HEK293 (cell line): Measurements from ENCODE around the gene OGFOD1.

Experiments used
- AEBP2 ChIP-seq: fragments of 450-650 bp; formaldehyde crosslinking; IDR thresholded peaks from 2 replicates; pipeline ENCODE4 v1.5.1; 2016; ENCODE audit warnings: missing biosample characterization, missing genetic modification characterization, borderline replicate concordance
- CTCF ChIP-seq: fragments of 450-650 bp; formaldehyde crosslinking; IDR thresholded peaks from 2 replicates; pipeline ENCODE4 v1.5.1; 2016; ENCODE audit warnings: missing biosample characterization, missing genetic modification characterization
- KLF17 ChIP-seq: fragments of 450-650 bp; formaldehyde crosslinking; IDR thresholded peaks from 2 replicates; pipeline ENCODE4 v1.5.1; 2016; ENCODE audit warnings: missing biosample characterization, missing genetic modification characterization
- KLF7 ChIP-seq: fragments of 450-650 bp; formaldehyde crosslinking; IDR thresholded peaks from 2 replicates; pipeline ENCODE4 v1.5.1; 2016; ENCODE audit warnings: missing biosample characterization, missing genetic modification characterization, borderline replicate concordance
- PATZ1 ChIP-seq: fragments of 450-650 bp; formaldehyde crosslinking; IDR thresholded peaks from 2 replicates; pipeline ENCODE4 v1.5.1; 2016; ENCODE audit warnings: missing biosample characterization, missing genetic modification characterization
- PRDM1 ChIP-seq: fragments of 450-650 bp; formaldehyde crosslinking; IDR thresholded peaks from 2 replicates; pipeline ENCODE4; 2016; ENCODE audit warnings: missing biosample characterization, missing genetic modification characterization
- PRDM6 ChIP-seq: fragments of 450-650 bp; formaldehyde crosslinking; IDR thresholded peaks from 2 replicates; pipeline ENCODE4 v1.5.1; 2017; ENCODE audit warnings: missing biosample characterization, missing genetic modification characterization
- SALL2 ChIP-seq: fragments of 450-650 bp; formaldehyde crosslinking; IDR thresholded peaks from 2 replicates; pipeline ENCODE4 v1.5.0; 2017; ENCODE audit warnings: missing biosample characterization, mild to moderate bottlenecking, missing genetic modification characterization, borderline replicate concordance
- ZBTB11 ChIP-seq: fragments of 450-650 bp; formaldehyde crosslinking; conservative IDR thresholded peaks from 2 replicates; pipeline ENCODE4 v1.5.1; 2016; ENCODE audit warnings: low read depth, missing biosample characterization, missing genetic modification characterization
- ZBTB17 ChIP-seq: fragments of 450-650 bp; formaldehyde crosslinking; IDR thresholded peaks from 2 replicates; pipeline ENCODE4 v1.5.1; 2016; ENCODE audit warnings: missing biosample characterization, missing genetic modification characterization
- ZBTB44 ChIP-seq: fragments of 450-650 bp; IDR thresholded peaks from 2 replicates; pipeline ENCODE4 v1.5.1; 2018; ENCODE audit warnings: missing biosample characterization, mild to moderate bottlenecking, missing genetic modification characterization
- ZBTB48 ChIP-seq: fragments of 450-650 bp; formaldehyde crosslinking; IDR thresholded peaks from 2 replicates; pipeline ENCODE4 v1.5.1; 2016; ENCODE audit warnings: missing biosample characterization, missing genetic modification characterization
- ZNF112 ChIP-seq: fragments of 450-650 bp; formaldehyde crosslinking; IDR thresholded peaks from 2 replicates; pipeline ENCODE4 v1.5.0; 2017; ENCODE audit warnings: missing biosample characterization, missing genetic modification characterization
- ZNF146 ChIP-seq: fragments of 450-650 bp; formaldehyde crosslinking; IDR thresholded peaks from 2 replicates; pipeline ENCODE4 v1.5.1; 2016; ENCODE audit warnings: missing biosample characterization, missing genetic modification characterization
- ZNF223 ChIP-seq: fragments of 450-650 bp; formaldehyde crosslinking; IDR thresholded peaks from 2 replicates; pipeline ENCODE4 v1.5.1; 2016; ENCODE audit warnings: missing biosample characterization, missing genetic modification characterization
- ZNF391 ChIP-seq: fragments of 450-650 bp; formaldehyde crosslinking; IDR thresholded peaks from 2 replicates; pipeline ENCODE4 v1.5.1; 2016; ENCODE audit warnings: low read depth, missing biosample characterization, missing genetic modification characterization, borderline replicate concordance
- ZNF423 ChIP-seq: fragments of 450-650 bp; formaldehyde crosslinking; IDR thresholded peaks from 2 replicates; pipeline ENCODE4 v1.5.1; 2016; ENCODE audit warnings: missing biosample characterization, missing genetic modification characterization
- ZNF513 ChIP-seq: fragments of 450-650 bp; IDR thresholded peaks from 2 replicates; pipeline ENCODE4 v1.5.1; 2018; ENCODE audit warnings: missing biosample characterization, missing genetic modification characterization
- ZNF548 ChIP-seq: fragments of 450-650 bp; formaldehyde crosslinking; IDR thresholded peaks from 2 replicates; pipeline ENCODE4 v1.5.1; 2016; ENCODE audit warnings: missing biosample characterization, missing genetic modification characterization
- ZNF596 ChIP-seq: fragments of 450-650 bp; IDR thresholded peaks from 2 replicates; pipeline ENCODE4 v1.5.0; 2018; ENCODE audit warnings: missing biosample characterization, mild to moderate bottlenecking, missing genetic modification characterization, moderate library complexity
- ZNF670 ChIP-seq: fragments of 450-650 bp; formaldehyde crosslinking; IDR thresholded peaks from 2 replicates; pipeline ENCODE4 v1.5.1; 2016; ENCODE audit warnings: missing biosample characterization, missing genetic modification characterization, low read depth
- ZSCAN30 ChIP-seq: fragments of 450-650 bp; IDR thresholded peaks from 2 replicates; pipeline ENCODE4 v1.5.1; 2018; ENCODE audit warnings: missing biosample characterization, mild to moderate bottlenecking, missing genetic modification characterization, moderate library complexity

The OGFOD1 gene

GRCh38 chr16:56519459-56520250, 68.3 kb downstream of the OGFOD1 start, which contains the start of gene BBS2 (continued):
- TF ChIP-seq SALL2 (tag by site-specific recombination): no peak
- no peak for TF ChIP-seq PRDM6
- TF ChIP-seq PATZ1 (tag by site-specific recombination): peak; percentile 79
- TF ChIP-seq KLF17: peak; percentile 58; the same call in 1 of the 2 replicates
- TF ChIP-seq ZBTB17 (tag by site-specific recombination): 0 out of 2 replicates have a peak, but pooled peaks have one; percentile 24
- TF ChIP-seq ZNF513: no peak
- no peak for TF ChIP-seq ZNF391
- TF ChIP-seq ZNF146 (tag by site-specific recombination): no peak
- peak; percentile 78 for TF ChIP-seq ZBTB48 (tag by site-specific recombination)
- no peak for TF ChIP-seq AEBP2 (tag by site-specific recombination)
- TF ChIP-seq ZNF548 (tag by site-specific recombination): no peak
- TF ChIP-seq ZBTB44 (tag by site-specific recombination): no peak
- TF ChIP-seq PRDM1 (tag by site-specific recombination): no peak
- TF ChIP-seq ZNF596 (tag by site-specific recombination): no peak
- no peak for TF ChIP-seq ZNF223 (tag by site-specific recombination)
- TF ChIP-seq ZNF423: peak; percentile 89
- 0 out of 2 replicates have a peak, but pooled peaks have one; percentile 23 for TF ChIP-seq ZSCAN30 (tag by site-specific recombination)
- TF ChIP-seq CTCF (tag by site-specific recombination): peak; percentile 55
- TF ChIP-seq ZNF112 (tag by site-specific recombination): no peak
- TF ChIP-seq ZBTB11: peak; percentile 90
- TF ChIP-seq KLF7 (tag by site-specific recombination): peak; percentile 32; the same call in 1 of the 2 replicates
- no peak for TF ChIP-seq ZNF670 (tag by site-specific recombination)
